ENCODE results near the gene SUFU. TPM values are rescaled to one million over a fixed set of nuclear protein-coding genes. Genes with fewer than 3 reads are reported as not detected.

Gene SUFU
- total RNA-seq, 1 donor from 2014 or later: 16.9 TPM

DNA sequence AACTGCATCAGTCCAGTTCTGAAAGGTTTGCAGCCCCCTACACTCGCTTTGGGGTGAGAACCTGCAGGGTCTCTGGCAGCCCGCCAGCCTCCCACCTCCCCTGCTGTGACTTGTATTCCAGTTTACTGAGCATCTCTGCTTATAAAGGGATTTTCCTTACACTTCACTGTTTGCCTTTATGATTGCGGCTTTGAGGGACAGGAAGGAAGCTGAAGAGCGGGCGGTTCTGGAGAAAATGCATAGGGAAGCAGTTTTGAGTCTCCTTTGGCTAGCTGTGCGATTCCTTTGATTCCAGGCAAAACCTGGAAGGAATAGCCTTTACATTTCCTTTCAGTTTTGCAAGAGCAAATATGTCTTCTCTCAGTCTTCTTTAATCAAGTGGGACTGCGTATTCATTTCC is 75.6 kb downstream of the SUFU start:
- Mint-ChIP-seq H3K9me3 (ENCODE audit: unreplicated experiment) (no peaks in the 10 kb centered on the region), H3K27me3 (ENCODE audit: unreplicated experiment) (no peaks in the 10 kb centered on the region), H3K4me1 (ENCODE audit: unreplicated experiment) (peaks cover 18% of the 10 kb centered on the region), H3K4me3 (ENCODE audit: unreplicated experiment) (no peak overlapping the region), H3K36me3 (ENCODE audit: unreplicated experiment) (no peaks in the 10 kb centered on the region), H3K27ac (ENCODE audit: unreplicated experiment) (no peak overlapping the region)
- DNase-seq (ENCODE audit: extremely low spot score, unreplicated experiment): no peak
- TF ChIP-seq, protein P1, sequence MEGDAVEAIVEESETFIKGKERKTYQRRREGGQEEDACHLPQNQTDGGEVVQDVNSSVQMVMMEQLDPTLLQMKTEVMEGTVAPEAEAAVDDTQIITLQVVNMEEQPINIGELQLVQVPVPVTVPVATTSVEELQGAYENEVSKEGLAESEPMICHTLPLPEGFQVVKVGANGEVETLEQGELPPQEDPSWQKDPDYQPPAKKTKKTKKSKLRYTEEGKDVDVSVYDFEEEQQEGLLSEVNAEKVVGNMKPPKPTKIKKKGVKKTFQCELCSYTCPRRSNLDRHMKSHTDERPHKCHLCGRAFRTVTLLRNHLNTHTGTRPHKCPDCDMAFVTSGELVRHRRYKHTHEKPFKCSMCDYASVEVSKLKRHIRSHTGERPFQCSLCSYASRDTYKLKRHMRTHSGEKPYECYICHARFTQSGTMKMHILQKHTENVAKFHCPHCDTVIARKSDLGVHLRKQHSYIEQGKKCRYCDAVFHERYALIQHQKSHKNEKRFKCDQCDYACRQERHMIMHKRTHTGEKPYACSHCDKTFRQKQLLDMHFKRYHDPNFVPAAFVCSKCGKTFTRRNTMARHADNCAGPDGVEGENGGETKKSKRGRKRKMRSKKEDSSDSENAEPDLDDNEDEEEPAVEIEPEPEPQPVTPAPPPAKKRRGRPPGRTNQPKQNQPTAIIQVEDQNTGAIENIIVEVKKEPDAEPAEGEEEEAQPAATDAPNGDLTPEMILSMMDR (IDR thresholded peaks at IDR 0.05): no peak

DNA sequence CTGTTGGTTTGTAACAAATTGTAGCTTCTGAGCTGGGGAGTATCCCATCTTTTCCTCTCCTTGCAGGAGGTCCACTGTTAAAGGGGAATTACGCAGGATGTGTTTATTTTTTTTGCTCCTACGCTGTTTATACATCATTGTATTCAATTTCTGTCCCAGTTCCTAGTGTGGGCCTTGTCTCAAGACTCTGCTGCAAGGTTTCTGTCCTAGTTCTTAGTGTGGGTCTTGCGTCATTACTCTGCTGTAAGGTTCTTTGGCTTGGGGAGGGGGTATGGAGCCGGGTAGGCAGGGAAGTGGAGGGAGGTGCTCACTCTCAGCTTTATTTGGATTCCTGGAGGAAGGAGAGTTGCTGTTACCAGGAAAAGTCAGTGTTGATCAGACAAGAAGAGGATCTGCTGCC is 76.5 kb downstream of the SUFU start:
- no peaks in the 10 kb centered on the region for H3K9me3 Mint-ChIP-seq (ENCODE audit: unreplicated experiment)
- H3K4me3 Mint-ChIP-seq (ENCODE audit: unreplicated experiment): no peak overlapping the region
- no peaks in the 10 kb centered on the region for H3K36me3 Mint-ChIP-seq (ENCODE audit: unreplicated experiment)
- peaks cover 18% of the 10 kb centered on the region for H3K4me1 Mint-ChIP-seq (ENCODE audit: unreplicated experiment)
- peak overlapping the region; percentile 62 for H3K27ac Mint-ChIP-seq (ENCODE audit: unreplicated experiment)
- no peak for DNase-seq (ENCODE audit: extremely low spot score, unreplicated experiment)
- no peaks in the 10 kb centered on the region for H3K27me3 Mint-ChIP-seq (ENCODE audit: unreplicated experiment)
- TF ChIP-seq, protein P1 (IDR thresholded peaks at IDR 0.05): no peak

DNA sequence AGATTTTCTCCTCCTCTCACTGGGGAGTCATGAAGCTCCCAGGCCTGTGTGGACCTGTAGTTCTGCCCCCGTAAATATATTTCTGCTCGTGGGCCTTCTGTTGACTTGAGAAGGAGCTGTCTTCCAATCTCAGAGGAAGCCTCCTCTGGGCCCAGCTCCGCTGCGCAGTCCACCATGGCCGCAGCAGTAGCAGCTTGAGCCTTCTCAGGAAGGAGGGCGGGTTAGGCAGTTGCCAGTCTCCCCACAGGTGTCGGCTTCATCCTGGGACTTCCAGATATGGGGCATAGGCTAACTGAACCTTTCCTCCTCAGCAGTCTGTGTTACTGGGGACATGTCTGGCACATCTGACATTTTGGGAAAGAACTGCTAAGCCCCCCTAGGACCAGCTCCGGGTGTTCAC is 77.6 kb downstream of the SUFU start:
- DNase-seq (ENCODE audit: extremely low spot score, unreplicated experiment): no peak
- TF ChIP-seq, protein P1 (IDR thresholded peaks at IDR 0.05): no peak
- Mint-ChIP-seq H3K27me3 (ENCODE audit: unreplicated experiment) (no peaks in the 10 kb centered on the region), H3K27ac (ENCODE audit: unreplicated experiment) (no peak overlapping the region), H3K4me3 (ENCODE audit: unreplicated experiment) (no peak overlapping the region), H3K36me3 (ENCODE audit: unreplicated experiment) (no peaks in the 10 kb centered on the region), H3K4me1 (ENCODE audit: unreplicated experiment) (peaks cover 18% of the 10 kb centered on the region), H3K9me3 (ENCODE audit: unreplicated experiment) (no peaks in the 10 kb centered on the region)

DNA sequence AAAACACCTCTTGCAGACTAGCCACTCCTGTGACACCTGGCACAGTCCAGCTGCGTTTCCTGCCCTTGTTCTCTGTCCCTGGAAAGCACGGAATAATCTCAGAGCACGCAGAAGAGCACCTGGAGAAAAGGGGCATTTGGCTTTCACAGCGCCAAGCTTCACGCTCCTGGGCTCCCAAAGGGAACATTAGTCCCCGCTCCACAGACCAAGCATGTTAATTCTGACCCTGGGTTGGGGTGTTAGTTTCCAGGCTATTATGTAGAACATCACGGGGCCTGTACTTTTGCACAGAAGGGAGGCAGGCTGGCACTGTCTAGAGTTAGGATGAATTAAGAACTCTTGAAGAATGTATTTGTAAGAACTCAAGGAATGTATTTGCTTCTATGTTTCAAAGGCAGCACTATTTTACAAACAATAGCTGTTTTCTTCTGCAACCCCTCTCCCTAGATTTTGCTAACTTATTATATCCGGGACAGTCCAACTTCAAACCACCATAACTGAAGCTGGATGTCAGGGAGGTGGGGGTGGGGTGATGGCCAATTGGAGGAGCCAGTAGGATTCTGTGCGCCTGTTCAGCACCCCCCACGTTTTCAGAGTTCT is 78.3 kb downstream of the SUFU start:
- TF ChIP-seq, protein P1 (IDR thresholded peaks at IDR 0.05): no peak
- Mint-ChIP-seq H3K4me3 (ENCODE audit: unreplicated experiment) (no peak overlapping the region), H3K27me3 (ENCODE audit: unreplicated experiment) (no peaks in the 10 kb centered on the region), H3K27ac (ENCODE audit: unreplicated experiment) (no peak overlapping the region), H3K36me3 (ENCODE audit: unreplicated experiment) (no peaks in the 10 kb centered on the region), H3K4me1 (ENCODE audit: unreplicated experiment) (peaks cover 18% of the 10 kb centered on the region), H3K9me3 (ENCODE audit: unreplicated experiment) (no peaks in the 10 kb centered on the region)
- DNase-seq (ENCODE audit: extremely low spot score, unreplicated experiment): no peak

DNA sequence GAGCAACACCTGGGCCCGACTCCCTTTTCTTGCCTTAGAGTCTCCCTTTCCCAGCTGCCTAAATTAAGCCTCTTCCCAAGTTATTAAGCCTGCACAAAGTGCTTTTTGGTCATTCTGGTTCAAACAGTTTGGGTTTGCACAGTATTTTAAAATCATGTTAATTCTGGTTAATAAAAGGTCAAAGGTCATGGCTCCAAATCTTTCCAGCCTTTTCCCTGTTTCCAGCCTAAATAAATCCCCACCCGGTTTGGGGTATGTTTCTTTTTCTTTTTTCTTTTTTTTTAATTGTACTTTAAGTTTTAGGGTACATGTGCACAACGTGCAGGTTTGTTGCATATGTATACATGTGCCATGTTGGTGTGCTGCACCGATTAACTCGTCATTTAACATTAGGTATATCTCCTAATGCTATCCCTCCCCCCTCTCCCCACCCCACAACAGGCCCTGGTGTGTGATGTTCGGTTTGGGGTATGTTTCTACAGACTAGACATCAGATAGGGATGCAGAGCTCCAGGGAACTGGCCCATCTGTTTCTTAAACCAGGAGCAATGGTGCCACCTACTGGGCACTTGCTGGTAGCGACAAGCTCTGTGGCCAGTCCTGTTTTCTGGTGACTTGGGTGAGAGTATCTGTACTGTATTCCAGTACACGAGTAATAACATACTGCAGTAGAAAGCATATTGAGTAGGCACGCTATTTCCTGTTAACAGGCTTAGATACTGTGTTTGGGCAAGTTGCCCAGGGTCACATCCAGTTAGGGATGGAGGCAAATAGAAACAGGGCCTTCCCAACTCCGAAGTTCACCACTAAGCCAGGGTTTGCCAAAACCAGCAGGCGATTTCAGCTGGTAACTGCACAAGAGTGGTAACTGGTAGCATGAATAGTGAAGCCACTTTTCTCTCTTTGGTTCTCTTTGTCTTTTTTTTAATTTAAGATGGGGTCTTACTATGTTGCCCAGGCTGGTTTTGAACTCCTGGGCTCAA is 80.0 kb downstream of the SUFU start:
- no peaks in the 10 kb centered on the region for H3K9me3 Mint-ChIP-seq (ENCODE audit: unreplicated experiment)
- TF ChIP-seq, protein P1 (IDR thresholded peaks at IDR 0.05): peak; percentile 91
- no peak overlapping the region for H3K4me3 Mint-ChIP-seq (ENCODE audit: unreplicated experiment)
- peaks cover 18% of the 10 kb centered on the region for H3K4me1 Mint-ChIP-seq (ENCODE audit: unreplicated experiment)
- H3K36me3 Mint-ChIP-seq (ENCODE audit: unreplicated experiment): no peaks in the 10 kb centered on the region
- H3K27ac Mint-ChIP-seq (ENCODE audit: unreplicated experiment): no peak overlapping the region
- no peaks in the 10 kb centered on the region for H3K27me3 Mint-ChIP-seq (ENCODE audit: unreplicated experiment)
- peak; percentile 94 for DNase-seq (ENCODE audit: extremely low spot score, unreplicated experiment)
